GM04504 (cell line): ENCODE results near the gene EDDM3A.
"Not testable (repeated sequence)": the region's sequence is repeated elsewhere in the genome, so short reads cannot be mapped to it uniquely, and the experiment has no call there.

Experiments
- DNase-seq: peaks from one replicate; pipeline ENCODE4 v3.0.0-alpha.2; 2012; ENCODE audit warnings: low read depth

Gene EDDM3A

DNA sequence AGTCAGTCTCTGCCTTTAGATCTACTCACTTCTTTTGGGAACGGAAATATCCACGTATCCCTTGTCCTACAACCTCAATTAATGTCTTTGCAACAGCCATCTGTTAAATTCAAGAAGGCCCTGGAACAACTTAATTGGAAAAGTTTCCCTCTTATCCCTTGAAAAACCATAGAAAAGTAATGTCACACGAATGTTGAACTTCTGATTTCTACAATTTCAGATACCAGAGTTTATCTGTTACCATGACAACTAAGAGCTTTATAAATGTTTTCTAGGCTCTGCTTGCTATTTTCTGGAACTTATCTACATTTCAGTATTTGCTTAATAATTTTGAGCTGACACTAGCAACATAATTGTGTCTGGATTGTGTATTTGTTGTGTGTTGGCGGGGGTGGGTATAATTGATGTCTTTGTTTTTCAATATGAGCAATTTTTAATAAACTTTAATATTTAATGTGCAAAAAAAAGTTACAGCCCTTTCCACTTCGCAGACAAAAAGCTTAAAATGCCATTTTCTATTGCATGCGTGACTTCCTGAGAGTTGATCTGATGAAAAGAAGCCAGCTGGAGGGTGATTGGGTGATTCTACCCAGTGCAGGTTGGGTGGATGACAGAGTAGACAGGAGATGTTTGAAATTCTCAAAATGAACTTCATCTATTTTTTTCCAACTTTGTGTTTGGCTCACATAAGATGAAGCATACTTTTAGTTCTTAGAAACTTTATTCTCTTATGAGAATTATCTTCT lies 11.8 kb upstream of the EDDM3A start:
- no peak for DNase-seq

DNA sequence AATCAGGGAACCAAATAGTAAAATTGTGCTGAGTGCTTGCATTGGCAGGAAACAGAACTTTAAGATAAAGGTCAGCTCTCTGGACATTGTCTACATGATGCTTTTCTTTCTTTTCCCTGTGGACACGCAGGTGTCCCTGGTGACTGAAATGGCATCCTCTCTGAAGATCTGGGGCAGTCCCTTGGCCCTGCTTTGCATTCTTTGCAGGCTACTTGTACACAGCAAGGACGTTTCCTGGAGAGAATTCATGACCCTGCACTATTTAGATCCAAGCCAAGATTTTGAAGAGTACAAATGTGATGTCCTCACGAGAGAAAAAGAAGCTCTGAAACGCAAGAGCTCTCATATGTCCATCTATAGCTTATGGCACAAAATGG lies 11.3 kb upstream of the EDDM3A start:
- DNase-seq: no peak

DNA sequence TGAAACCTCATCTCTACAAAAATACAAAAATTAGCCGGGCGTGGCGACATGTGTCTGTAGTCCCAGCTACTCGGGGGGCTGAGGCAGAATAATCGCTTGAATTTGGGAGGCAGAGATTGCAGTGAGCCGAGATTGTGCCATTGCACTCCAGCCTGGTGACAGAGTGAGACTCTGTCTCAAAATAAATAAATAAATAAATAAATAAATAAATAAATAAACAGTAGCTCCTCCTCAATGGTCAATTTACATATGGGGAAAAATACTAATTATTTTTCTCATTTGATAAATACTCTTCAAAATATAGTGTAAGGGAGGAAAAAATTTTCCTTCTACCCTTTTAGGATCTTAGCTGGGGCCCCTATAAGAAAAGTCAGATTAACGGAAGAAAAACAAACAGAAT lies 7.4 kb upstream of the EDDM3A start:
- DNase-seq: not testable (repeated sequence)

- no peak for DNase-seq
Measured at GRCh38 chr14:20742132-20742531, 3.6 kb upstream of the EDDM3A start.

DNA sequence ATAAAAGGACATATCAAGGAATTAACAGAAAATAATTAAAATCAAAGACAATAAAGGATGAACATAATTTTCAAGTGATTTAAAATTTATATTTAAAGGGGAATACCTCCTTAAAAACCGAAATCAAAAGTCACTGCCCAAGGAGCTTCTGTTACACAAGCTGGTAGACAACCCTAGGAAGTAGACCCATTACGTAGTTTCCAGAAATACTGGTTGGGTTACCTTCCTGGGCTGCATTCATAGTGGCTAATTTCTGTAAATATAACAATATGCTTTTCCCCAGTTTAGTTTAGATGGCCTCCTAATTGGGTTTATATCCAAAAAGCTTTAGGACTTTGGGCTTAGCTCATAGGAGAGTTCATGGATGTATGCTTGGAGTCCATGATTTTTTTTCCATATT lies 2.1 kb upstream of the EDDM3A start:
- DNase-seq: no peak

- no peak for DNase-seq
Measured at GRCh38 chr14:20746566-20746965, 879 bp downstream of the EDDM3A start.

DNA sequence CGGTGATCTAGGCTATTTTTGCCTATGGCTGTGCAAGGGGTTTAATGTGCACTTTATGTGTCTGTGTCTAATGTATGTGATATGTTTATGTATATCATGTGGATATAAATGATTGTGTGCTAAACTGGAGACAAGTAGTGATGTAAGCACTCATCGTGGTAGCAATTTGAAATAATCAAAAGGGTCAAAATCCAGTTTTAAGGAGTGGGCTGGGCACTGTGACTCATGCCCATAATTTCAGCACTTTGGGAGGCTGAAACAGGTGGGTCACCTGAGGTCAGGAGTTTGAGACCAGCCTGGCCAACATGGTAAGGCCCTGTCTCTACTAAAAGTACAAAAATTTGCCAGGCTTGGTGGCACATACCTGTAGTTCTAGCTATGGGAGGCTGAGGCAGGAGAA lies 2.8 kb downstream of the EDDM3A start:
- no peak for DNase-seq

DNA sequence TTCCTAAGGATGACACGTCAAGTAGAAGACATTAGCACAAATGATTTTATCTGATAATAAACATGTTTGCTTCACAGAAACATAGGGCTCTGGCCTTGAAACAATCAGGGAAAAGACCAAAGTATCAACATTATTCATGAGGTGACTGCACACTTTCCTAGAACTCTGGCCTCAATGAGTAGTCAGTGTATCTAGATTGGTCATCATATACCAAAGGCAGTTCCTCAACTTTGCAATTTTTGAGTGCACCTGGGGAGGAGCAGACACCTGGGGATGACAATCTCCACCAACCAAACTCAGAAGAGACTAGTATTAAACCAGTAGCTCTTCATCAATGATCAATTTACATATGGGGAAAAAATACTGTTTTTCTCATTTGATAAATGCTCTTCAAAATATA lies 4.5 kb downstream of the EDDM3A start:
- DNase-seq: no peak

DNA sequence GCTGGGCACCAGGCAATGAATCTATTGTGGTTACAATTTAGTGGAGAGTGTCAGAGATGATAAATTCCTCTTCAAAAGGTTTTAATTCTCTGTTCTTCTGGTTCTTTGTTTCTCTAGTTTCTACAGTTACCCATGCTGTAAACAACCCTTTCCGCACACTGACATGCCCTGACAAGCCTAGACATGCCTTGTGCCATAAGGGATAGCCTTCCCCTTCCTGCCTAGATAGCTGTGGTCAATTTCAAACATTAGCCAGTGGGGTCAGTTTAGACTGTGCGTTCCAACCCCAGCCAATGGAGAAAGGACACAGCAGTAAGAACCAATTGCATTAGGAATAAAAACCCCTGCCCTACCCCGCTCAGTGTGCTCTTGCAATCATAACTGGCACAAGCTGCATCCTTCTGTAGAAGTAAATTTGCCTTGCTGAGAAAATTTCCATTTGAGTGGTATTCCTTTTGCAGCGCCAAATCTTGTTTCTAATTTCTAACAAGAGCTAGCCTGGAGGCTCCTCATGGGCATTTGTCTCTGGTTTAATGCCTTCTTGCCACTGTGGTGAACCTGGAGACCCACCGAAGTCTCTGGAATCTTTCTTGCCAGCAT lies 6.4 kb downstream of the EDDM3A start:
- no peak for DNase-seq

- DNase-seq: no peak
Measured at GRCh38 chr14:20754308-20754707, 8.6 kb downstream of the EDDM3A start.

GRCh38 chr14:20755037-20755436 lies 9.3 kb downstream of the EDDM3A start:
- DNase-seq: no peak

DNA sequence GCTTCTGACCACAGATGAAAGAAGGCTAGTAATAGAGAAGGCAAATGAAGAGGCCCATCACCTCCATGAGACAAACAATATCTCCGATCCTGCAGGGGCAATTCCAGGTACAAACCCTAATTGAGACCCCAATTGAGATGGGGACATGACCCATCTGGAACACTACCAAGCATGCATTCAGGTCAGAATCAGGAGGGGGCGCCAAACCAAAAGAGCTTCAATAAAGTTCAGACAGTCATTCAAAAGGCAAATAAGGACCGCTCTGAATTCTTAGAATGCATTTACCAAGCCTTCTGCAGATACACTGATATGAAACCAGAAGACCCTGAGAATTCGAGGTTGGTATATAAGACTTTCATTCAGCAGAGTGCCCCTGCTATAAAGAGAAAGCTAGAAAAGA lies 12.3 kb downstream of the EDDM3A start:
- DNase-seq: no peak

DNA sequence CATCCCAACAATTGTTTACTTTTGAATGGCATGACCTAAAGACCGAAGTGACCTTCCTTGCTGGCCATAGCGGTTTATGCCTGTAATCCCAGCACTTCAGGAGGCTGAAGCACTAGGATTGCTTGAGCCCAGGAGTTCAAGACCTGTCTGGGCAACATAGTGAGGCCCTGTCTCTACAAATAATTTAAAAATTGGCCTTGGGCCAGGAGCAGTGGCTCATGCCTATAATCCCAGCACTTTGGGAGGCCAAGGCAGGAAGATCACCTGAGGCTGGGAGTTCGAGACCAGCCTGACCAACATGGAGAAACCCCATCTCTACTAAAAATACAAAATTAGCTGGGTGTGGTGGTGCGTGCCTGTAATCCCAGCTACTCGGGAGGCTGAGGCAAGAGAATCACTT lies 13.8 kb downstream of the EDDM3A start:
- not testable (repeated sequence) for DNase-seq

DNA sequence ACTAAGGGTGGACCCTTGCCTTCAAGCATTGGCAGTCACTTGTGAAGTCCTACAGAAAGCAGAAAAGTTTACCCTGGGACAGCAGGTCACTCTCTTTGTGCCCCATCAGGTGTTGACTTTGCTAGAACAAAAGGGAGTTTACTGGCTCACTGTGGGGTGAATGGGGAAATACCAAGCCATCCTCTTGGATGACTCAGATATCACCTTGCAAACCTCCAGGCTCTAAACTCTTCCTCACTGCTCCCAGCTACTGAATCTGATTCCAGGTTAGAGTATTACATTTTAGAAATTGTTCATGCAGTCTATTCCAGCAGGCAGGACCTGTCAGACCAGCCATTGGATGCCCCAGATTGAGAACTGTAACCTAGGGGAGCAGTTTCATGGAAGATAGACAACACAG lies 15.3 kb downstream of the EDDM3A start:
- no peak for DNase-seq

- DNase-seq: no peak
Measured at GRCh38 chr14:20768593-20768892, 22.9 kb downstream of the EDDM3A start.

- DNase-seq: no peak
Measured at GRCh38 chr14:20769421-20769820, 23.7 kb downstream of the EDDM3A start.

DNA sequence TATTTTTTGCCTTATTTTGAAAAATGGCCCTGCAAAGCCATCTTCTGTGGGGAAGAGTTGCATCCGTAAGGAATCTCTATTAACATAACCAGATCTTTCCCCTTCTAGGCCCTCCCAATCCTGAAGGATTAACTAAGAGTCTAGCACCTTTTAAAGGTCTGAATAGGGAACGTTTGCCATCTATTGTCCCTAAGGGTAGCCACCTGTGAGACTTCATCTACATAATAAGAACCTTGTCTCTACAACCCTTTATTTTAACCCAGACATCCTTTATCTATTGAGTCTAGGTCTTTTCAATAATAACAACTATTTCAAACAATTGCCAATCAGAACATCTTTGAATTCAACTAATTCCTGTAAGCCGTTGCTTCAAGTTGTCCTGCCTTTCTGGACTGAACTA lies 27.0 kb downstream of the EDDM3A start:
- no peak for DNase-seq

DNA sequence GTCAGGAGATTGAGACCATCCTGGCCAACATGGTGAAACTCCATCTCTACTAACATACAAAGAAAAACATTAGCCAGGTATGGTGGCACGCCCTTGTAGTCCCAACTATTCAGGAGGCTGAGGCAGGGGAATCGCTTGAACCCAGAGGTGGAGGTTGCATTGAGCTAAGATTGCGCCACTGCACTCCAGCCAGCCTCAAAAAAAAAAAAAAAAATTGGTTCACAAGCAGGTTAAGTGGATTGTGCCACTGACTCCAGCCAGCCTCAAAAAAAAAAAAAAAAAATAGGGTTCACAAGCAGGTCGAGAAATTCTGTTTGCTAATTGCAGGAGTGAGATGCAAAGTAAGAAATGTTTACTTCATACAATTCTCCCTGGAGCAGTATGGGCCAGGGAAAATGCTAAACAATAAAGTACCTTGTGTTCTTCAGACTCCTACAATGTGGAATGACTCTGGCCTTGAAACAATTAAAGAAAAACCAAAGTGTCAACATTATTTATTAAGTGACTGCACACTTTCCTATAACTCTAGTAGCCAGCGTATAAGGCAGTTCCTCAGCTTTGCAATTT lies 28.7 kb downstream of the EDDM3A start:
- DNase-seq: no peak

GRCh38 chr14:20775043-20775442 lies 29.4 kb downstream of the EDDM3A start:
- no peak for DNase-seq

DNA sequence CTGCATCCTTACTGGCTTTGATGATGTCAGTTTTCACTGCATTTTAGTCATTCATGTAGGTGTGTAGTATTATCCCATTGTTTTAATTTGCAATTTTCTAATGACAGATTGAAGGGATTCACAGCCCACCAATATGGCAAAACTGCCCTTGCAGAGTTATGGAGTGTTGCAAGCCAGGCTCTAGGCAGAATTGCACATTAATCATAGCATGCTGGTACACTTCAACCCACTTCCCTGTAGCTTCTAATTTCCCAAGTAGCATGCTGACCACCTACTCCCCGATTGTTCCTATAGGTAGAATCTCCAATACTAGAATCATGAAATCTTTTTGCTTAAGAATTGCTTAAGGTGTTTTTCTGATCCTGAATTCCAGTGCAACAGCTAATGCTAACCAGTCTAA lies 30.2 kb downstream of the EDDM3A start:
- DNase-seq: no peak

- no peak for DNase-seq
Measured at GRCh38 chr14:20781803-20782202, 36.1 kb downstream of the EDDM3A start.

DNA sequence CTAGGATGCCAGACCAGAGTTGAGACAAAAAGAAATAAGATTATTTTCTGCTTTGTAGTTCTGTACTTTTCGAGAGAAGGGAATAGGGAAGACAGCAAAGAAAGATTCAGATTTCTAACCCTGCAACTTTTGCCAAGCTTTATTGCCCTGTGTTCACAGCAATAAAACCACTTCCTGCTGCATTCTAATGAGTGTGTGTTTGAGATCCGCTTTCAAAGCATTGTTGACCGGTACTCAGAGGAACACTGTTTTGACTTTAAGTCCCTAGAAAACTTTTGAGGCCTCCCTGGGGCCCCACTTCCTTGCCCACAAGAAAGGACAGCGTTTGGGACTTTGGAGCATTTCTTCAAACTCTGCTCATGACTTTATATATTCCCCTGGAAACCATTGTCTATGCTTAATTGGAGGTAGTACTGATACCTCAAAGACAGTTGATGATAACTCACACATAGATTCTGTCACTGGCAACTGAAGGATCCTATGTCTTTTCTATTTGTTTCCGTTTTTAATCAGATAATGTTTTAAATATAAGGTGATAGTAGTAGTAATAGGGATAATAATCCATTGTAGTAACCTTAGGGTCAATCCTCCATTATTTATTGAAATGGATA lies 36.7 kb downstream of the EDDM3A start:
- DNase-seq: no peak

GRCh38 chr14:20787025-20787424 lies 41.3 kb downstream of the EDDM3A start:
- DNase-seq: no peak
